ENCODE measurements around the gene HSD17B14. TPM values are rescaled to one million over a fixed set of nuclear protein-coding genes. Genes with fewer than 3 reads are reported as not detected.

Gene HSD17B14
- total and polyA plus RNA-seq, 9 of the 15 experiments (the other 6 are each of a cell fraction or from before 2014, with no cell fraction given) = 0.16 TPM; not detected in 8

- TF ChIP-seq THRB (CRISPR knock-in tag; conservative IDR thresholded peaks at IDR 0.05) = peak; percentile 32; the same call in 1 of the 2 replicates
- no peak for TF ChIP-seq ZNF277 (CRISPR knock-in tag; IDR thresholded peaks at IDR 0.05; ENCODE audit: borderline replicate concordance)
- no peak for TF ChIP-seq NFIX (CRISPR knock-in tag; IDR thresholded peaks at IDR 0.05; ENCODE audit: low read depth)
- peak; percentile 99 for TF ChIP-seq NCOR1 (IDR thresholded peaks at IDR 0.05)
- TF ChIP-seq ZNF639 (CRISPR knock-in tag; conservative IDR thresholded peaks at IDR 0.05 in 1 of 2, IDR thresholded peaks at IDR 0.05 in 1 of 2) = peak in 1 of 2 experiments; percentile 93; a peak in 2 of 4 replicates
- TF ChIP-seq ZBTB34 (CRISPR knock-in tag; IDR thresholded peaks at IDR 0.05) = peak; percentile 46; the same call in 1 of the 2 replicates
- TF ChIP-seq COPS2 (conservative IDR thresholded peaks at IDR 0.05) = no peak
- TF ChIP-seq ZNF57 (CRISPR knock-in tag; IDR thresholded peaks at IDR 0.05) = no peak
- TF ChIP-seq KAT2B (IDR thresholded peaks at IDR 0.05; ENCODE audit: low read depth, low read length) = no peak
- no peak for TF ChIP-seq ZNF778 (CRISPR knock-in tag; IDR thresholded peaks at IDR 0.05)
- peak; percentile 86; the same call in 1 of the 2 replicates for TF ChIP-seq EGR1 (conservative IDR thresholded peaks at IDR 0.05)
- TF ChIP-seq CEBPZ (IDR thresholded peaks at IDR 0.05; ENCODE audit: borderline replicate concordance, low read depth, low read length) = no peak
- peak; percentile 89 for TF ChIP-seq CXXC5 (CRISPR knock-in tag; IDR thresholded peaks at IDR 0.05)
- TF ChIP-seq NFIC (IDR thresholded peaks at IDR 0.05) = peak; percentile 96
- peak; percentile 75 for TF ChIP-seq CREB1 (IDR thresholded peaks at IDR 0.05)
- peak; percentile 65 for TF ChIP-seq CREB1 (CRISPR knock-in tag; IDR thresholded peaks at IDR 0.05)
- TF ChIP-seq SLC30A9 (CRISPR knock-in tag; IDR thresholded peaks at IDR 0.05) = no peak
Observed at GRCh38 chr19:48878196-48879024, 42.1 kb upstream of the HSD17B14 start (continued).

Measured in K562 (cell line).